B cell (primary cell): Measurements from ENCODE around the gene JCAD. TPM values are rescaled to one million over a fixed set of nuclear protein-coding genes. Genes with fewer than 3 reads are reported as not detected.

Experiments
- ATAC-seq: fragments of 200-7000 bp; cut with Tn5 transposase; one replicate; pipeline ENCODE4 v1.10.0; 2021; ENCODE audit warnings: low read depth, mild to moderate bottlenecking, moderate number of reproducible peaks, moderate library complexity
- CTCF ChIA-PET: fragments of 350-600 bp; sonication (Branson Sonifier 250); formaldehyde crosslinking; loops from one replicate; lab custom pipeline; 2021; ENCODE audit warnings: antibody characterized with exemption, inconsistent platforms; lab: Charles Lee
- POLR2A ChIA-PET: fragments of 350-600 bp; sonication (Branson Sonifier 250); formaldehyde crosslinking; loops from one replicate; lab custom pipeline; 2021; ENCODE audit warnings: antibody characterized with exemption; lab: Charles Lee
- DNase-seq: peaks from one replicate; pipeline ENCODE4 v3.0.0; 2013
- H2AFZ ChIP-seq: 2 replicates; pipeline ENCODE4 v1.6.1; 2012; ENCODE audit warnings: mild to moderate bottlenecking, low read depth, low read length; ENCODE audit not compliant: insufficient read depth, poor library complexity, severe bottlenecking
- H3K27ac ChIP-seq, 2 donors: 1 replicate in 1 of 2; 2 replicates in 1 of 2; pipeline ENCODE4 v1.5.1; 2012 to 2013; ENCODE audit warnings: low read length in 2 of 2, mild to moderate bottlenecking in 2 of 2, moderate library complexity in 1 of 2
- H3K27me3 ChIP-seq, 4 experiments: fragments of 200-600 bp in 1 of 4; sonication (generic) in 1 of 4; replicated peaks in 1 of 4; 1 replicate in 2 of 4; 2 replicates in 2 of 4; pipeline versions ENCODE4 v1.6.1 to v1.7.0; 2013 to 2016; ENCODE audit warnings: low read length in 3 of 4, mild to moderate bottlenecking in 2 of 4, mixed read lengths in 1 of 4, moderate library complexity in 1 of 4; ENCODE audit not compliant: insufficient read depth in 4 of 4, control insufficient read depth in 3 of 4; ENCODE audit errors: control extremely low read depth in 1 of 4
- H3K36me3 ChIP-seq, 2 experiments: replicated peaks in 1 of 2; 1 replicate in 1 of 2; 2 replicates in 1 of 2; pipeline versions ENCODE4 v1.6.1 to v1.7.1; 2013; ENCODE audit warnings: low read length in 1 of 2; ENCODE audit not compliant: insufficient read depth in 2 of 2, control insufficient read depth in 1 of 2; ENCODE audit errors: control extremely low read depth in 1 of 2, extremely low read depth in 1 of 2
- H3K4me1 ChIP-seq, 2 donors: fragments of 200-600 bp in 1 of 2; sonication (generic) in 1 of 2; 1 replicate in 1 of 2; 2 replicates in 1 of 2; pipeline versions ENCODE4 v1.5.1 to v1.6.1; 2013 to 2017; ENCODE audit warnings: low read length in 2 of 2; ENCODE audit not compliant: control insufficient read depth in 2 of 2, insufficient read depth in 2 of 2
- H3K4me2 ChIP-seq: replicated peaks from 2 replicates; pipeline ENCODE3; 2012; ENCODE audit warnings: mild to moderate bottlenecking, low read depth, low read length; ENCODE audit not compliant: poor library complexity, severe bottlenecking
- H3K4me3 ChIP-seq, 5 experiments: fragments of 200-600 bp in 1 of 5; sonication (generic) in 1 of 5; 1 replicate in 3 of 5; 2 replicates in 2 of 5; pipeline versions ENCODE4 v1.5.1 to v1.7.0; 2011 to 2016; ENCODE audit warnings: low read length in 4 of 5, mild to moderate bottlenecking in 4 of 5, low read depth in 2 of 5, control low read depth in 1 of 5, moderate library complexity in 1 of 5; ENCODE audit not compliant: insufficient read depth in 1 of 5; ENCODE audit errors: control extremely low read depth in 1 of 5, extremely low read depth in 1 of 5
- H3K79me2 ChIP-seq: fragments of 200-600 bp; sonication (generic); one replicate; pipeline ENCODE4 v1.6.0; 2016; ENCODE audit warnings: low read length; ENCODE audit not compliant: control insufficient read depth, insufficient read depth
- H3K9ac ChIP-seq: fragments of 200-600 bp; sonication (generic); 2 replicates; pipeline ENCODE4 v1.6.1; 2017; ENCODE audit warnings: mild to moderate bottlenecking, low read length, moderate library complexity
- H3K9me3 ChIP-seq, 3 donors: one replicate each; pipeline versions ENCODE4 v1.6.1 to v1.7.1; 2013; ENCODE audit warnings: low read length in 2 of 3; ENCODE audit not compliant: control insufficient read depth in 2 of 3, insufficient read depth in 1 of 3; ENCODE audit errors: control extremely low read depth in 1 of 3
- H4K20me1 ChIP-seq: 2 replicates; pipeline ENCODE4 v1.6.0; 2012; ENCODE audit warnings: mild to moderate bottlenecking, low read length; ENCODE audit not compliant: insufficient read depth, control insufficient read depth, poor library complexity, severe bottlenecking
- H3K27ac Mint-ChIP-seq: one replicate; pipeline ENCODE4 v1.8.0; 2021; ENCODE audit warnings: mixed read lengths
- H3K27me3 Mint-ChIP-seq: one replicate; pipeline ENCODE4 v1.8.0; 2021; ENCODE audit warnings: mixed read lengths
- H3K4me1 Mint-ChIP-seq: one replicate; pipeline ENCODE4 v1.8.0; 2021; ENCODE audit warnings: mixed read lengths
- H3K4me3 Mint-ChIP-seq: one replicate; pipeline ENCODE4 v1.8.0; 2021; ENCODE audit warnings: mixed read lengths
- H3K9me3 Mint-ChIP-seq: one replicate; pipeline ENCODE4 v1.8.0; 2022; ENCODE audit warnings: mixed read lengths; ENCODE audit not compliant: insufficient read depth
- CTCF ChIP-seq: fragments of 200-600 bp; IDR thresholded peaks from one replicate; pipeline ENCODE4 v1.8.0; 2022; ENCODE audit warnings: antibody characterized with exemption, mild to moderate bottlenecking
- EZH2 ChIP-seq: IDR thresholded peaks from 2 replicates; pipeline ENCODE4 v1.6.1; 2012; ENCODE audit warnings: borderline replicate concordance, low read depth, mild to moderate bottlenecking, moderate library complexity, low read length; ENCODE audit not compliant: insufficient read depth, poor library complexity, severe bottlenecking
- WGBS: methylation state at CpG from one replicate; pipeline ENCODE4 v1.1.5; 2013; ENCODE audit warnings: missing lambda C conversion rate; ENCODE audit not compliant: insufficient coverage; 5-methylcytosine and 5-hydroxymethylcytosine counted together
- intact Hi-C: fragments of 100-400 bp; cut with micrococcal nuclease; formaldehyde crosslinking; loops from one replicate; pipeline ENCODE4 v1.10.0; 2022
- polyA plus RNA-seq: library from polyadenylated mRNA; depleted of rRNA; stranded (reverse); fragments of >200 nt; gene quantifications from 2 replicates; pipeline ENCODE4 v1.2.3, GENCODE V29; 2012
- total RNA-seq, 2 donors: library from RNA; stranded (reverse); fragments of 120-200 nt in 1 of 2; gene quantifications; 1 replicate in 1 of 2; 2 replicates in 1 of 2; pipeline versions ENCODE4 v1.2.3 to v1.2.4, GENCODE V29; 2013 to 2022

Gene JCAD
- total and polyA plus RNA-seq, 2 donors (not counting 1 experiment from before 2014, with no cell fraction given): 0.37 TPM; not detected in 1

GRCh38 chr10:29993319-29993915 lies 66.0 kb downstream of the JCAD start:
- no peaks in the 10 kb centered on the region for H3K4me1 ChIP-seq
- no peak overlapping the region for H3K27ac ChIP-seq
- H3K27ac Mint-ChIP-seq: no peak overlapping the region
- H3K79me2 ChIP-seq: no peaks in the 10 kb centered on the region
- no peak overlapping the region for H3K4me2 ChIP-seq
- H3K27me3 Mint-ChIP-seq: peaks cover 37% of the 10 kb centered on the region
- POLR2A ChIA-PET: no interaction called here
- H3K9ac ChIP-seq: no peak overlapping the region
- no peaks in the 10 kb centered on the region for H3K9me3 Mint-ChIP-seq
- no peaks in the 10 kb centered on the region for H3K9me3 ChIP-seq
- intact Hi-C loops: no loop called here
- DNase-seq (no peak), ATAC-seq (no peak)
- H4K20me1 ChIP-seq: no peaks in the 10 kb centered on the region
- H3K4me1 Mint-ChIP-seq: no peaks in the 10 kb centered on the region
- no peak overlapping the region for H3K4me3 ChIP-seq
- no peak overlapping the region for H3K4me3 Mint-ChIP-seq
- H2AFZ ChIP-seq: no peak overlapping the region
- TF ChIP-seq CTCF (no peak), EZH2 (no peak)
- peaks cover 0 to 13% (median 1%) of the 10 kb centered on the region in 4 experiments for H3K27me3 ChIP-seq
- WGBS: 91% methylated on average over 17 of the region's 18 CpGs
- CTCF ChIA-PET: no interaction called here
- no peaks in the 10 kb centered on the region for H3K36me3 ChIP-seq

- TF ChIP-seq CTCF: no peak
- no peak for TF ChIP-seq EZH2
- H3K4me3 Mint-ChIP-seq: no peak overlapping the region
- ChIA-PET CTCF (no interaction called here), POLR2A (no interaction called here)
- WGBS: 95% methylated on average over 3 of the region's 4 CpGs
- H3K27me3 Mint-ChIP-seq: peaks cover 32% of the 10 kb centered on the region
- H3K36me3 ChIP-seq: no peaks in the 10 kb centered on the region
- no peaks in the 10 kb centered on the region for H3K79me2 ChIP-seq
- no peaks in the 10 kb centered on the region for H3K4me1 ChIP-seq
- DNase-seq (no peak), ATAC-seq (no peak)
- H2AFZ ChIP-seq: no peak overlapping the region
- no peak overlapping the region for H3K4me3 ChIP-seq
- no peak overlapping the region for H3K27ac ChIP-seq
- no peak overlapping the region for H3K4me2 ChIP-seq
- peaks cover 0 to 9% (median 0%) of the 10 kb centered on the region in 4 experiments for H3K27me3 ChIP-seq
- no peak overlapping the region for H3K27ac Mint-ChIP-seq
- H3K9me3 Mint-ChIP-seq: no peaks in the 10 kb centered on the region
- no peak overlapping the region for H3K9ac ChIP-seq
- H3K9me3 ChIP-seq: no peaks in the 10 kb centered on the region
- H3K4me1 Mint-ChIP-seq: no peaks in the 10 kb centered on the region
- intact Hi-C loops: no loop called here
- no peaks in the 10 kb centered on the region for H4K20me1 ChIP-seq
Observed at GRCh38 chr10:29992914-29993313, 66.5 kb downstream of the JCAD start.
